Activated naive CD8-positive, alpha-beta T cell treated with anti-CD3 and anti-CD28 coated beads, Interleukin-2, amount 50 U/mL, for 16 hours (primary cell): ENCODE data around the gene ANKRD24.
"Not testable (repeated sequence)": the region's sequence is repeated elsewhere in the genome, so short reads cannot be mapped to it uniquely, and the experiment has no call there.

Experiments used
- DNase-seq: peaks from one replicate; pipeline ENCODE4 v3.0.0-alpha.2; 2020; ENCODE audit warnings: low read depth, low spot score

The ANKRD24 gene

DNA sequence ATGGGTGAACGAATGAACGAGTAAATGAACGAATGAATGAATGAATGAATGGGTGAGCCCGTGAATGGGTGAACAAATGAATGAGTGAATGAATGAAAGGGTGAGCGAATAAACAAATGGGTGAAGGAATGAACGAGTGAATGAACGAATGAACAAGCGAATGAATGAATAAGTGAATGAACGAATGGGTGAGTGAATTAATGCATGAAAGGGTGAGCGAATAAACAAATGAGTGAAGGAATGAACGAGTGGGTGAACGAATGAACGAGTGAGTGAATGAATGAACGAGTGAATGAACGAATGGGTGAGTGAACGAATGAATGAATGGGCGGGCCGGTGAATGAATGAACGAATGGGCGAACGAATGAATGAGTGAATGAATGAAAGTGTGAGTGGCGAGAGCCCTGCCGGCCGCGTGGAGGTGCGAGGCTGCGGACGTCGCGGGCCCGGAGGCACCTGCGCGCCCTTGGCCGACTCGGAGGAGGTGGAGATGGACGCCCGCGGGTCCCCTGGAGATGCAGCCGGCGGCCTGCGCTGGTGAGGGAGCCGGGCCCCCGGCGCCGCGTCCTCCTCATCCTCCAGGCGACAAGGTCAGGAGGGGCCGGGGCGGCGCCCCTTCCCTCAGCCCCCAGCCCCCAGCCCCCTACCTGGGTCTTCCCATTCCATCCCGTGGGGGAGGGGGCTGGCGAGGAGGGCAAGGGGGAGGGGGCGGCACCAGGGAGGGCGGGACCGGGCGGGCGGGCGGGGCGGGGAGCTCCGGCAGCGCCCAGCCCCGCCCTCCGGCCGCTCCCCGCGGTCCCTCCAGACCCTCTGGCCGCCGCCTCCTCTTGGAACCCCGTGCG, 15.4 kb downstream of the ANKRD24 start:
- DNase-seq: no peak

DNA sequence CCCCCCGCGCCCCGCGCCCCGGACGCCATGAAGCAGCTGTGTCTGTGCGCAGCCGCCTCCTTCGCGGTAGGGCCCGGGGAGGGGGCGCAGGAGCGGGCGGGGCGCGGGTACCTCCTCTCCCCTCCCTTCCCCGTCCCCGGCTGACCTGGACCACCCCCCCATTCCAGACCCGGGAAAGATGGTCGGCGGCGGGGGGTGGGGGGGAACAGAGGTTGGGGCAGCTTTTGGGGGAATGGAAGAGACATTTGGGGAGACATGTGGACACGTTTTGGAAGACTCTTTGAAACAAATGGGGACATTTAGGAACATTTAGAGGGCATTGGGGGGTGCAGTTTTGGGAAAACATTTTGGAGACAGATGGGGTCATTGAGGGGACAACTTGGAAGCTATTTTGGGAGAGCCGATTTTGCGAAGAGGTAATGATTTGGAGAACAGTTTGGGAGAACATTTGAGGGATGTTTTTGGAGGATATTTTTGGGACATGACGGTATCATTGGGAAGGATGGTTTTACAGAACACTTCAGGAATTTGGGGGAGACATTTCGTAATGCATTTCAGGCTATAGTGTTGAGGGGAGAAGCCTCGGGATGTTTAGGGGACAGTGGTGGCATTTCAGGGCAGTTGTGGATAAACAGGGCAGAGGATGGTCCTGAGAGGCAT, 16.1 kb downstream of the ANKRD24 start:
- no peak for DNase-seq

DNA sequence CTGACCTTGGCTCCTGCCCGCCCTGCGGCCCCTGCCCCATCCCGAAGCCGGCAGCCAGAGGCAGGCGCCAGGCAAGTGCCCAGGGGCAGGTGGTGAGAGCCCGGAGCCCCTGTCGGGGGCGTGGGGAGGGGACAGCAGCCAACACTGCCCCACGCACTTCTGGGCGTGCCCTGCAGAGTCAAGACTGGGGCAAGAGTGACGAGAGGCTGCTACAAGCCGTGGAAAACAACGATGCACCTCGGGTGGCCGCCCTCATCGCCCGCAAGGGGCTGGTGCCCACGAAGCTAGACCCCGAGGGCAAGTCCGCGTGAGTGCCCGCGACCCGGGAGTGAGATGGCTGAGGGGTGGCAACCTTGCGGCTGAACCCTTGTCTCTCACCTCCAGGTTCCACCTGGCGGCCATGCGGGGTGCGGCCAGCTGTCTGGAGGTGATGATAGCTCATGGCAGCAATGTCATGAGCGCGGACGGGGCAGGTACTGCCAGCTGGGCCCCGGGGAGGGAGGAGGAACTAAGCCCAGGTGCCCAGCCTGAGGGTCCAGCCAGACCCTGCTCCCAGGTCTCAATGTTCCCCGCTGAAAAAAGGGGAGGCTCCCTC, 17.3 kb downstream of the ANKRD24 start:
- DNase-seq: no peak

DNA sequence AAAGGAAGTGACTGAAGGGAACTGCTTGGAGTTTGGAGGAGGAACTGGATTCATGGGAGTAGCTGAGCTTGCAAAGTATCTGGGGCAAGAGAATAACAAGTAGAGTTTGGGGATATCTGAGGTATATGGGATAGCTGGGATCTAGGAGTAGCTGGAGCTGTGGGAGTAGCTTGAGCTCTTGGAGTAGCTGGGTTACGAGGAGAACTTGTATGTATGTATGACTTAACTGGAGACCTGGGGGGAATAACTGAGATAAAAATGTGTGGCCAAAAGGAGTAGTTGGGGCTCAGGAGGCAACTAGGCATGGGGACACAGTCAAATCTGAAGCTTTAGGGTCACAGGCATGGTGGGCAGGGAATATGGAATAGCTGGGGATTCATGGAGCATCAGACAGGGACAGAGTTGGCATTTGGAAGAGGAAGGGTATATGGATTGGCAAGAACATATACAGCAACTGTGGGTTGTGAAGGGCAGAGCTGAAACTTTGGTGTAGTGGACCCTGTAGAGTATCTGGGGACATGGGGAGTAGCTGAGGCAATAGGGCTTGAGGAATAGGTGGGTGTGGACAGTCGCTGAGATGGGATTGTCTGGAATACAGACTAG, 18.6 kb downstream of the ANKRD24 start:
- DNase-seq: no peak

DNA sequence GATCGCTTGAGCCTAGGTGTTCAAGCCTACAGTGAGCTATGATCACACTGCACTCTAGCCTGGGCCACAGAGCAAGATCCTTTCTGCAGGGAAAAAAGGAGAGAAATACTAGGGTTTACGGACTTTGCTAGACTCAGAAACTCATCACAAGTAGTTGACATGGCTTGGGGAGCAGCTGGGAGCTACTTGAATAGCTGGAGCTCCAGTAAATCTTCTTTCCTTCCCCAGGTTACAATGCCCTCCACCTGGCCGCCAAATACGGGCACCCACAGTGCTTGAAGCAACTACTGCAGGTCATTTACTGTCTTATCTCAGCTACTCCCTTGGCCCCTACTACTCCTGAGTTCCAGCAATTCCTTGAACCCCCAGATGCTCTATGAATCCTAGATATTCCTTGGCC, 19.3 kb downstream of the ANKRD24 start:
- no peak for DNase-seq

DNA sequence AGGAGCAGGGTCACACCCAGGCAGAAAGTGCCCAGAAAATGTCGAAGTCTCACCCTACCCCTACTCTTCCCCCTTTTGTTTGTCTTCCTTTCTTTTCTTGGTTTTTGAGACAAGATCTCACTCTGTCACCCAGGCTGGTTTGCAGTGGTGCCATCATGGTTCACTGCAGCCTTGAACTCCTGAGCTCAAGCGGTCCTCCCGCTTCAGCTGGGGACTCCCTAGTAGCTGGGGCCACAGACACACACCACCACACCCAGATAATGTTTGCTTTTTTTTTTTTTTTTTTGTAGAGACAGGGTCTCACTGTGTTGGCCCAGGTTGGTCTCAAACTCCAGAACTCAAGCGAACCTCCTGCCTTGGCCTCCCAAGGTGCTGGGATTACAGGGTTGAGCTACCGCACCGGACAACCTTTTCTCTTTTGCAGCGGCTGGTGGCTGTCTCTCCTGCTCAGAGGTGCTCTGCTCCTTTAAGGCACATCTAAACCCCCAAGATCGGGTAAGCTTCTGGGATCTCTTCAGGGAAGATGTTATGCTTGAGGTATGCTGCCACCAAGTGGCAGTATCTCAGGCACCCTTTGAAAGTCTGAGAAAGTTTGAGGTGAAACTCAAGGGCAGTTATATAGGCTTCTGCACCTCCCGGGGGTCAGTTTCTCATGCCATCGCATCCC, 24.5 kb downstream of the ANKRD24 start:
- no peak for DNase-seq

DNA sequence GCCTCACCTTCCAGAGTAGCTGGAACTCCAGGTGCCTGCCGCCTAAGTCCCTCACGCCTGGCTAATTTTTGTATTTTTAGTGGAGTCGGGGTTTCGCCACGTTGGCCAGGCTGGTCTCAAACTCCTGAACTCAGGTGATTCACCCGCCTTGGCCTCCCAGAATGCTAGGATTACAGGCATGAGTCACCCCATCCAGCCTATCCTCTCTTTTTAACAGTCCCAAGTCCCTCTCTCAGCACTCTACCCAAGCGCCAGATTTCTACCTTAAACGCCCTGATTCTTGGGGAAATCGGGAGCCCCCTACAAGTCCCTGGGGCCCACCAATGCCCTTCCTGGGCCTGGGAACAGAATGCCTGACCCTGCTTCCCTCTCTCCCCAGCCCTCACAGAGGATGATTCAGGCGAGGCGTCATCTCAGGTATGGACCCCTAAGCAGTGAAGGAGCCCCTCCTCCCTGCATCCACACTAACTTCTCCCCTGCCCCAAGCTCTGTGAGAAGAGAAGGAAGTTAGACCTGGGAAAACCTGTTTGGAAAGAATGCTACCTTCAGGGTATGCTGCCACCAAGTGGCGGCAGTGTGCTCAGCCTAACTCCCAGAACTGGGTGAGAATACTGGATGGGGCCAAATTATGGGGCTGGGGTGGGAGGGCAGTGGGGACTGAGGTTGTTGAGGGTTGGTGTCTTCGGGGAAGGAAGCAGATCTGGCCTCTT, 26.1 kb downstream of the ANKRD24 start:
- no peak for DNase-seq

DNA sequence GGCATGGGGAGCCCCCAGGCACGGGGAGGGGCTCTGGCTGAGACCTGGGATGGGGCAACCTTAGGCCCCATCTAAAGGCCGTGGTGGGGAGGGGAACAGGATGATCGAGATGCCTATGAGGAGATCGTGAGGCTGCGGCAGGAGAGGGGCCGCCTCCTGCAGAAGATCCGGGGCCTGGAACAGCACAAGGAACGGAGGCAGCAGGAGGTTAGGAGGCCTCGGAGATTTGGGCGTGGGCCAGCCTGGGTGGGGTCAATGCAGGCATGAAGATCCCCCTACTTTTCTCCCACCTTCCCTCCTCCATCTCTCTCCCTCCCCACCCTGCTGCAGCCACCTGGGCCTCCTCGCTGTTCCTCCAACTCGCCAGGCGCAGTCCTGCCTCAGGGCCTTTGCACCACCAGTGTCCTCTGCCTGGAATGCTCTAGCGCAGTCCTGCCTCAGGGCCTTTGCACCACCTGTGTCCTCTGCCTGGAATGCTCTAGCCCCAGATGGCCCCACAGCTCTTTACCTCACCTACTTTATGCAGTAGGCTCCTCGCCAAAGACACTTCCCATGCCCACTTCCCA, 27.8 kb downstream of the ANKRD24 start:
- no peak for DNase-seq

DNA sequence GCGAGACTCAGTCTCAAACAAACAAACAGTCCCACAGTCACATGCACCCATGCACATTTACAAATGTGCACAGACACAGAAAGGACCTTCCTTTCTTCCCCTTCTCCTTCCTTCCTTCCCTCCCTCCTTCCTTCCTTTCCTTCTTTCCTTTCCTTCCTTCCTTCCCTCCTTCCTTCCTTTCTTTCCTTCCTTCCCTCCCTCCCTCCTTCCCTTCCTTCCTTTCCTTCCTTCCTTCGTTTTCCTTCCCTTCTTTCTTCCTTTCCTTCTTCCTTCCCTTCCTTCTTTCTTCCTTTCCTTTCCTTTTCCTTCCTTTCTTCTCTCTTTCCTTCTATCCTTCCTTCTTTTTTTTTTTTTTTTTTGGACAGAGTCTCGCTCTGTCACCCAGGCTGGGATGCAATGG, 30.6 kb downstream of the ANKRD24 start:
- no peak for DNase-seq

DNA sequence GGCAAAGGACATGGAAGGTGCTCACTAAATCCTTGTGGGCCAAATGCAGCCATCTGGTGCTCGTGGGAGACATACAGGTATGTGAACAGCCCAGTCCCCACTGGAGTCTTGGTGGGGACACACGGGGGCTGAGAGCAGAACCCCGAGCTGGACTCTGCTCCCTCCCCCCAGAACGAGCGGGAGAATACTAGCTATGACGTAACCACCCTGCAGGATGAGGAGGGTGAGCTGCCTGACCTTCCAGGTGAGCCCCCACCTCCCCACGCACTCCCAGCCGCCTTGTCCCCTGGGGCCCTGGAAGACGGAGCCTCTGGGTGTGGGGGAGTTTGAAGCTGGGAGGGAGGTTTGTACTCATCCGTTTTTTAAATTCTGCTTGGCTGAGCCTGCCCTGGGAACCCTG, 33.3 kb downstream of the ANKRD24 start:
- DNase-seq: no peak

DNA sequence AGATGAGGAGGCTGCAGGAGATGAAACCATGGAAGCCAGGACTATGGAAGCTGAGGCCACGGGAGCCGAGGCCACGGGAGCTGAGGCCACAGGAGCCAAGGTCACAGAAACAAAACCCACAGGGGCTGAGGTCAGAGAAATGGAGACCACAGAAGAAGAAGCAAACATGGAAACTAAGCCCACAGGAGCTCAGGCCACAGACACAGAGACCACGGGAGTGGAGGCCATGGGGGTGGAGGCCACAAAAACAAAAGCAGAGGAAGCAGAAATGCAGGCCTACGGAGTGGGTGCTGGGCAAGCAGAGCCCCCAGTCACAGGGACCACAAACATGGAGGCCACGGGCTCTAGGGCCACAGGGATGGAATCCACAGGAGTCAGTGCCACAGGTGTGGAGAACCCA, 34.4 kb downstream of the ANKRD24 start:
- no peak for DNase-seq

DNA sequence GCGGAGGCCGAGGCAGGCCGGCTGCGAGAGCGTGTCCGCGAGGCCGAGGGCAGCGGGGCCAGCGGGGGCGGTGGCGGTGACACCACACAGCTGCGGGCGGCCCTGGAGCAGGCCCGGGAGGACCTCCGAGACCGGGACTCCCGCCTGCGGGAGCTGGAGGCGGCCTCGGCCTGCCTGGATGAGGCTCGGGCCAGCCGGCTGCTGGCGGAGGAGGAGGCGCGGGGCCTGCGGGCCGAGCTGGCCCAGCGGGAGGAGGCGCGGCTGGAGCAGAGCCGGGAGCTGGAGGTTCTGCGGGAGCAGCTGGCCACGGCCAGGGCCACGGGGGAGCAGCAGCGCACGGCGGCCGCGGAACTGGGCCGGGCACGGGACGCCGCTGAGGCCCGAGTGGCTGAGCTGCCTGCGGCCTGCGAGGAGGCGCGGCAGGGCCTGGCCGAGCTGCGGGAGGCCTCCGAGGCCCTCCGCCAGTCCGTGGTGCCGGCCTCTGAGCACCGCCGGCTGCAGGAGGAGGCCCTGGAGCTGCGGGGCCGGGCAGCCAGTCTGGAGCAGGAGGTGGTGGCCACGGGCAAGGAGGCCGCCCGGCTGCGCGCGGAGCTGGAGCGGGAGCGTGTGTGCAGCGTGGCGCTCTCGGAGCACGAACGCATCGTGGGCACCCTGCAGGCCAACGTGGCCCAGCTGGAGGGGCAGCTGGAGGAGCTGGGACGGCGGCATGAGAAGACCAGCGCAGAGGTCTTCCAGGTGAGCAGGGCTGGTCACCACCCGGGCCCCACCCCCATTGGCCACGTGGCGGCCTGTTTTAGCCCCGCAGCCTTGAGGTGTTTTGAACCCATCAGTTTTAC, 35.2 kb downstream of the ANKRD24 start:
- DNase-seq: no peak

DNA sequence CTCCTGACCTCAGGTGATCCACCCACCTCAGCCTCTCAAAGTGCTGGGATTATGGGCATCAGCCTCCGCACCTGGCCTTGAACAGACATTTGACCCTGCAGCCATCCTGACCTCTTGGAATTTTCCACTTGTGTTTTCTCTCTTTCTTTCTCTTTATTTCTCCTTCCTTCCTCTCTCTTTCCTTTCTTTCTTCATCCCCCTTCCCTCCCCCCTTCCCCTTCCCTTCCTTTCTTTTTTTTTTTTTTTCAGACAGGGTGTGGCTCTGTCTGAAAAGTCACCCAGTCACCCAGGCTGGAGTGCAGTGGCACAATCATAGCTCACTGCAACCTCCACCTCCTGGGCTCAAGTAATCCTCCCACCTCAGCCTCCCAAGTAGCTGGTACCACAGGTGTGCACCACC, 36.0 kb downstream of the ANKRD24 start:
- DNase-seq: not testable (repeated sequence)

DNA sequence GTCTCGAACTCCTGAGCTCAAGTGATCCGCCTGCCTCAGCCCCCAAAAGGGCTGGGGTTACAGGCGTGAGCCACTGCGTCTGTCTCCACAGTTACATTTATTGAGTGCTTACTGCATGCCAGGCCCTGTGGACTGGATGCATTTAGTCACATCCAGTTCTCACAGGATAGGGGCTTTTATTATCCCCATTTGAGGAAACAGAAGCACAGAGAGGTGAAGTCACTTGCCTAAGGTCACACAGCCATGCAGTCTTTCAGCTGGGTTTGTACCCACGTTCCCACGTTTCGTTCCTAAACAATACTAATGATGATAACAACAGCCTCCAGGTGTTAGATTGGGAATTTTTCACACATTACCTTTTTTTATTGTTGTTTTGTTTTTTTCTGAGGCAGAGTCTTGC, 37.7 kb downstream of the ANKRD24 start:
- no peak for DNase-seq

DNA sequence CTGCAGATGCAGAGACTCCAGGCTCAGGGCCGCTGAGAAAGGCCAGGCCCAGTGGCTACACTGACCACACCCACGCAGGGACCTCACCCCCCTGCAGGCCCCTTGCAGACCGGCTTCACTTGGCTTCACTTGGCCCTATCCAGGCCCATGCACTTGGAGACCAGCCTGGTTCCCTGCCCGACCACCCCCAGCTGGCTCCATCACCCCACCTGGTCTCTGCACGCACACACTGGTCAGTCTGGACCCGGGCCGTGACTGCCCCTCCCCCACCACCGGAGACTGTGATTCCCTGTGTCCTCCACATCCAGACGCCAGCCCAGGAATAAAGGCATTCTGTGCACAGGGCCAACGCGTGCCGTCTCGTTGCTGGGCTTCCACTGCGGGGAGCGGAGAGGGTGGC, 42.0 kb downstream of the ANKRD24 start:
- no peak for DNase-seq

DNA sequence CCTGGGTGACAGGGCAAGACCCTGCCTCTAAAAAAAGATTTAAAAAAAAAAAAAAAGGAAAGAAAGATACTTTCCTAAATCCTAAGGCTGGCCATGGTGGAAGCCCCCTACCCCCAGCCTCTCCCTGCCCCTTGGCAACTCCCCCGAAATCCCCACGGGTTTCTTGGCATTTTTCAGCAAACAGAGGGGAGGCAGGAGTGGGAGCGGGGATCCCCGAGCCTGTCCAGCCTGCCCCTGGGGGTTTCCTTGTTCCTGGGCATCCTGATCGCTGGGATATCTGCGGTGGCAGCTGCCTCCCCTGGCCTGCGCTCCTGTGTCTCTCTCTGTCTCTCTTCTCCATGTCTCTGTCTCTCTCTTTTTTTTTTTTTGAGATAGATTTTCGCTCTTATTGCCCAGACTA, 43.4 kb downstream of the ANKRD24 start:
- no peak for DNase-seq

DNA sequence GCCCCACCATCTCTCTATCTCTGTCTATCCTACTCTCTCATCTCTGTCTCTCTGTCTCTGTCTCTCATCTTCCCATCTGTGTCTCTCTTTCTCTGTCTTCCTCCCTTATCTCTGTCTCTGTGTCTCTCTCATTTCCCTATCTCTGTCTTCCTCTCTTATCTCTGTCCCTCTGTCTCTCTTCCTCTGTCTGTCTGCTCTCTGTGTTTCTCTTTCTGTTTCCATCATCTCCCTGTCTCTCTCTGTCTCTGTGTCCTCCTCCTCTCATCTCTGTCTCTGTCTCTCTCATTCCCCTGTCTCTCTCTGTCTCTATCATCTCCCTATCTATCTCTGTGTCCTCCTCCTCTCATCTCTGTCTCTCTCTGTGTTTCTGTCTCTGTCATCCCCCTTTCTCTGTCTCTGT, 45.3 kb downstream of the ANKRD24 start:
- DNase-seq: no peak

DNA sequence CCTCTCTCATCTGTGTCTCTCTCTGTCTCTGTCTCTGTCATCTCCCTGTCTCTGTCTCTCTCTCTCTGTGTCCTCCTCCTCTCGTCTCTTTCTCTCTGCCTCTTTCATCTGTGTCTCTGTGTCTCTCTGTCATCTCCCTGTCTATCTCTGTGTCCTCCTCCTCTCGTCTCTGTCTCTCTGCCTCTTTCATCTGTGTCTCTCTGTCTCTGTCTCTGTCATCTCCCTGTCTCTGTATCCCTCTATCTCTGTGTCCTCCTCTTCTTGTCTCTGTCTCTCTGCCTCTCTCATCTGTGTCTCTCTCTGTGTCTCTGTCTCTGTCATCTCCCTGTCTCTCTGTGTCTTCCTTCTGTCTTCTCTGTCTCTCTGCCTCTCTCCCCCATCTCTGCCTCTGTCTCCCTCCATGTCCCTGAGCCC, 46.3 kb downstream of the ANKRD24 start:
- DNase-seq: no peak

DNA sequence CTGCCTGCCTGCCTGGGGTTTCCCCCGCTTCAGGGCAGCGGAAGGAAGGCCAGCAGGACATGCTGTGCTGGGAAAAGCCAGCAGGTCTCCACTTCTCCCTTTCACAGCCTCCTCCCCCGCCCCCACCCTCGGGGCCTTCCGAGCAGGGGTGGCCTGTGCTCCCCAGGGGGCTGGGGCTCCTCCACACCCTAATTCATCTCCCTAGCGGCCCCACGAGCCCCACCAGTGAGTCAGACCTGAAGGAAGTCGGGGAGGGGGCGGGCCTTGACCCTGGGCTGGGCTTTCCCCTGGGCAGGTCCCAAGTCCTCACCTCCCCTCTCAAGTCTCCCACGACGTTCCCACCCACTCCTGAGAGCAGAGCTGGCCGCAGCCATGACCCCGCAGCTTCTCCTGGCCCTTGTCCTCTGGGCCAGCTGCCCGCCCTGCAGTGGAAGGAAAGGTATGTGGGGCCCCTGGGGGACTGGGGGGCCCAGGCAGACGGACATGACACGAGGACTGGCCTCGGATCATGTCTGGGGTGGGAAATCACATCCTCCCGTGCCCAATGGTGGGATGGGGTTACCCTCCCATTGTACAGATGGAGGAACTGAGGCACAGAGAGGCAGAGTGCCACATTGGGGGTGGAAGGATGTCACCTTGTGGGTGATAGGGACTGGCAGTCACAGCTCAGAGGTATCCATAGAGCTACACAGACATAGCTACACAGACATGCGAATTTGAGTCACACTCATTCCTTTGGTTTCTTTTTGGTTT, 46.9 kb downstream of the ANKRD24 start, which contains the start of gene EBI3:
EBI3 (plus strand) TSS at position 345 of the 753 bp plus-strand sequence; CDS start at position 373, 28 bp downstream.
- no peak for DNase-seq
